Measurements from ENCODE around the gene STRIP1. TPM values are rescaled to one million over a fixed set of nuclear protein-coding genes. Genes with fewer than 3 reads are reported as not detected.
"Not testable (repeated sequence)": the region's sequence is repeated elsewhere in the genome, so short reads cannot be mapped to it uniquely, and the experiment has no call there.

Gene STRIP1
- polyA plus RNA-seq, 1 donor: 57.4 TPM

GRCh38 chr1:110068646-110069403 lies 34.4 kb downstream of the STRIP1 start:
- no peak for DNase-seq

GRCh38 chr1:110069404-110070281 lies 35.2 kb downstream of the STRIP1 start:
- no peak for DNase-seq

DNA sequence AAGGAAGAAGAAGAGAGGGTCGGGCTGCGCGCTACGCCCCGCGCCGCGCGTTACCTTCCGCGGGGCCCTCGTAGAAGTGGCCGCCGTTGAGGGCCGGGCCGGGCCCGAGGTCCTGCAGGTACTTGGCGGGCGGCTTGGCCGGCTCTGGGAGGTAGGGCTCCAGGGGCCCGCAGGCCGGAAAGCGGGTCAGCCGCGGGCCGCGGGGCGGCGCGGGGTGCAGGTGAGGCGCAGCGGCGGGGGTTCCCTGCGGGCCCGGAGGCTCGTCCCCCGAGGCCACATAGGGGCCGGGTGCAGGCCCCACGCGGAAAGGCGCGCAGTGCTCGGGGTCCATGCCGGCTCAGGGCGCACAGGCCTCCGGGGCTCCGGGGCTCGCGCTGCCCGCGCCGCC lies 35.9 kb downstream of the STRIP1 start:
- DNase-seq: no peak

GRCh38 chr1:110070671-110071242 lies 36.3 kb downstream of the STRIP1 start, which contains the start of gene ALX3:
Gene ALX3, minus strand, starts transcription at chr1:110070672. Its CDS starts 60 bp downstream, at chr1:110070612.
- no peak for DNase-seq

GRCh38 chr1:110074166-110074565 lies 39.7 kb downstream of the STRIP1 start:
- DNase-seq: no peak

DNA sequence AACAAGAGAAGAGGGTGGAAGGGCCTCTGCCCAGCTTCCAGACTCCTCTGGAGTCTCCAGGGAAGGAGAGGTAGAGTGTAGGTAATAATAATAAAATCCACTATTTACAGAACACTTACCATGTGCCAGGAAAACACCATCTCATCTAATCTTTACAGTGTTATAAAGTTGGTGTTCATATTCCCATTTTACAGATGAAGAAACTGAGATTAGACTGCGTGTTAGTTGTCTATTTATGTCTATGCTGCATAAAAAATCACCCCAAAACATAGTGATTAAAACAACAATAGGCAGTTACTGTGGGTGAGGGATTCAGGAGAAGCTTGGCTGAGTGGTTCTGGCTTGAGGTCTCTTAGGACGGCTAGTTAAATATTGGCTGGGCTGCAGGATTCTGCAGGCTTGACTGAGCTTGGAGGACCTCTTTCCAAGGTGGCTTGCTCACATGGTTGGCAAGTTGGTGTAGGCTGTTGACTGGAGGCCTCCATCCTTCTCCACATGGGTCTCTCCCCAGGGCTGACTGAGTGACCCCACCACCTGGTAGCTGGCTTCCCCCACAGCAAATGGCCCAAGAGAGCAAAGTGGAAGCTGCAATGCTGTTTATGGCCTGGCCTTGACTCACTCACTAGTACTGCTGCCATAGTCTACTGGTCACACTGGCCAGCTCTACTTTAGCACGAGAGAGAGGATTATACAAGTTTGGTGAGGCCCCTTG lies 42.5 kb downstream of the STRIP1 start:
- no peak for DNase-seq

DNA sequence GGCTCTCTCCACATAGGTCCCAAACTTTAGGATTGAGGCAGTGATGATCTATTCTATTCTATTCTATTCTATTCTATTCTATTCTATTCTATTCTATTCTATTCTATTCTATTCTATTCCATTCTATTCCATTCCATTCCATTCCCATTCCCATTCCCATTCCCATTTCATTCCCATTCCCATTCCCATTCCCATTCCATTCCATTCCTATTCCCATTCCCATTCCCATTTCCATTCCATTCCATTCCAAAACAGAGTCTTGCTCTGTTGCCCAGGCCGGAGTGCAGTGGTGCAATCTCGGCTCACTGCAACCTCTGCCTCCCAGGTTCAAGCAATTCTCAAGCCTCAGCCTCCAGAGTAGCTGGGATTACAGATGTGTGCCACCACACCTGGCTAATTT lies 45.6 kb downstream of the STRIP1 start:
- not testable (repeated sequence) for DNase-seq

DNA sequence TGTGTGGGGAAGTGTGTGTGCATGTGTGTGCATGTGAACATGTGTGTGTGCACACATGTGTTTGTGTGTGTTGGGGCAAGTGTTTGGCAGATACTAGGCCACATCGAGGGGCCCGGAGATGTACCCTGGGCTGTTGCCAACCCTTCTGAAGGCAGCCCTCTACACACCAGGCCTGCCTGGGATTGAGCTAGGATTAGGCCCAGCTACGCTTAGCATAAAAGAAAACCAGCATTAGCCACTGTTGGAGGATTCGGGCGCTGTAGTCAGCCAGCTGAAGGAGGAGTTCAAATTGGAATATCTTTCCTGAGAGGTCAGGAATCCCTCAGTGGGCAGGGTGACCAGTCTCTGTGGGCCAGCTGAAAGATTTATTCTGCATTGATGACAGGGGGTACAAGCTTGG lies 46.6 kb downstream of the STRIP1 start:
- no peak for DNase-seq

- no peak for DNase-seq
Observed at GRCh38 chr1:110082477-110082876, 48.1 kb downstream of the STRIP1 start.

- no peak for DNase-seq
Observed at GRCh38 chr1:110083061-110083865, 48.8 kb downstream of the STRIP1 start.

GRCh38 chr1:110083866-110084226 lies 49.4 kb downstream of the STRIP1 start:
- DNase-seq: no peak

- peak; percentile 39 for DNase-seq
Observed at GRCh38 chr1:110084227-110085078, 50.0 kb downstream of the STRIP1 start.

- DNase-seq: no peak
Observed at GRCh38 chr1:110085671-110086070, 51.2 kb downstream of the STRIP1 start.

GRCh38 chr1:110086961-110087360 lies 52.5 kb downstream of the STRIP1 start:
- DNase-seq: no peak

- DNase-seq: peak; percentile 44
Observed at GRCh38 chr1:110087812-110088738, 53.7 kb downstream of the STRIP1 start.

- no peak for DNase-seq
Observed at GRCh38 chr1:110088739-110089316, 54.4 kb downstream of the STRIP1 start.

GRCh38 chr1:110089561-110090275 lies 55.3 kb downstream of the STRIP1 start:
- DNase-seq: no peak

DNA sequence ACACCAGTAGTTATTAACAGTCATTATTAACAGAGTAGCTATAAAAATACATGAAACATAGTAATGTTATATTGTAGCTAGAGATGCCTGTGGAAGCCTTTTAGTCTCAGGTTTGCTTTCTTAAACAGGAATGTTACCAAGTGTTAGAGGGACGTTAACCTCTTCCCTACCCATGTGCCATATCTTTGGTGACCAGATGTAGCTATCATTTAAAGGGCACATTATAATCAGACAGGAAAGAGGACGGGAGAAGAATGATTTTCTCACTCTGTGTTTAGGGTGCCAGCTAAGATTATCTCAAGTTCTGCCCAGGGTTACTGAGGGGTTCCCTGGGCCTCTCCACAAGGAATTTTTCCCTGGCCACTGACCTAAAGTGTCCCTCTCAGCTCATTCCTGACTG lies 57.0 kb downstream of the STRIP1 start:
- no peak for DNase-seq

Measured in left kidney (tissue), 2 donors.